DND-41 (cell line): ENCODE results near the gene LORICRIN.

Experiments used
- ATAC-seq: fragments of 200-7000 bp; cut with Tn5 transposase; 3 replicates; pipeline ENCODE4 v1.9.1; 2021; ENCODE audit warnings: low read depth; ENCODE audit not compliant: insufficient read depth
- DNase-seq: peaks from one replicate; pipeline ENCODE4 v3.0.0-alpha.2; 2020
- H2AFZ ChIP-seq: 2 replicates; pipeline ENCODE4 v1.6.0; 2012; ENCODE audit warnings: low read depth, low read length
- H3K27ac ChIP-seq: 2 replicates; pipeline ENCODE4 v1.5.1; 2012; ENCODE audit warnings: low read length, inconsistent platforms
- H3K27me3 ChIP-seq: fragments of 200-600 bp; sonication (generic); 2 replicates; pipeline ENCODE4 v1.6.0; 2012; ENCODE audit warnings: low read length, mild to moderate bottlenecking, inconsistent platforms; ENCODE audit not compliant: insufficient read depth, poor library complexity
- H3K36me3 ChIP-seq: 2 replicates; pipeline ENCODE4 v1.5.1; 2012; ENCODE audit warnings: low read length, inconsistent platforms; ENCODE audit not compliant: insufficient read depth
- H3K4me1 ChIP-seq: 2 replicates; pipeline ENCODE4 v1.5.1; 2012; ENCODE audit warnings: mild to moderate bottlenecking, low read length; ENCODE audit not compliant: insufficient read depth
- H3K4me2 ChIP-seq: 2 replicates; pipeline ENCODE4 v1.6.0; 2012; ENCODE audit warnings: mild to moderate bottlenecking, moderate library complexity, low read length, inconsistent platforms; ENCODE audit not compliant: insufficient read depth
- H3K4me3 ChIP-seq, 2 experiments: fragments of 200-600 bp in 1 of 2; shearing (Covaris generic) in 1 of 2; 2 replicates each; pipeline ENCODE4 v1.5.1; 2012 to 2016; ENCODE audit warnings: inconsistent platforms in 2 of 2, low read length in 2 of 2, mild to moderate bottlenecking in 2 of 2, low read depth in 1 of 2, moderate library complexity in 1 of 2
- H3K79me2 ChIP-seq: 2 replicates; pipeline ENCODE4 v1.6.0; 2012; ENCODE audit warnings: low read length, inconsistent platforms; ENCODE audit not compliant: insufficient read depth
- H3K9ac ChIP-seq: 2 replicates; pipeline ENCODE4 v1.6.0; 2012; ENCODE audit warnings: low read depth, mild to moderate bottlenecking, inconsistent platforms, low read length, moderate library complexity
- H3K9me3 ChIP-seq: 2 replicates; pipeline ENCODE4 v1.5.1; 2012; ENCODE audit warnings: low read length, moderate library complexity, mild to moderate bottlenecking, inconsistent platforms; ENCODE audit not compliant: insufficient read depth, severe bottlenecking
- H4K20me1 ChIP-seq: 2 replicates; pipeline ENCODE4 v1.6.0; 2012; ENCODE audit warnings: low read length; ENCODE audit not compliant: insufficient read depth
- CTCF ChIP-seq: IDR thresholded peaks from 2 replicates; pipeline ENCODE4 v1.5.1; 2012; ENCODE audit warnings: borderline replicate concordance, low read length, moderate library complexity, mild to moderate bottlenecking; ENCODE audit not compliant: poor library complexity, severe bottlenecking; ENCODE audit errors: extremely low read depth
- EZH2 ChIP-seq: IDR thresholded peaks from 3 replicates; pipeline ENCODE4 v1.6.1; 2012; ENCODE audit warnings: borderline replicate concordance, low read depth, mild to moderate bottlenecking, moderate library complexity, low read length, inconsistent platforms; ENCODE audit not compliant: severe bottlenecking

The LORICRIN gene

GRCh38 chr1:153242160-153242559, 17.3 kb upstream of the LORICRIN start:
- ATAC-seq (no peak), DNase-seq (no peak)
- no peak overlapping the region for H3K4me2 ChIP-seq
- no peak overlapping the region for H2AFZ ChIP-seq
- H3K4me3 ChIP-seq: no peak overlapping the region
- H3K4me1 ChIP-seq: no peaks in the 10 kb centered on the region
- no peak overlapping the region for H3K9ac ChIP-seq
- no peaks in the 10 kb centered on the region for H3K79me2 ChIP-seq
- H3K27me3 ChIP-seq: peaks cover 3% of the 10 kb centered on the region
- no peaks in the 10 kb centered on the region for H3K36me3 ChIP-seq
- no peaks in the 10 kb centered on the region for H3K9me3 ChIP-seq
- H3K27ac ChIP-seq: no peak overlapping the region
- no peaks in the 10 kb centered on the region for H4K20me1 ChIP-seq
- TF ChIP-seq CTCF (no peak), EZH2 (no peak)

- Histone ChIP-seq H3K27me3 (no peaks in the 10 kb centered on the region), H3K27ac (no peak overlapping the region), H3K9me3 (no peaks in the 10 kb centered on the region), H2AFZ (no peak overlapping the region), H3K9ac (no peak overlapping the region), H3K4me1 (no peaks in the 10 kb centered on the region), H4K20me1 (no peaks in the 10 kb centered on the region), H3K4me2 (no peak overlapping the region), H3K4me3 (no peak overlapping the region), H3K79me2 (no peaks in the 10 kb centered on the region), H3K36me3 (no peaks in the 10 kb centered on the region)
- TF ChIP-seq CTCF (no peak), EZH2 (no peak)
- DNase-seq: no peak
- ATAC-seq: no peak
These were observed 14.0 kb upstream of the LORICRIN start for GRCh38 chr1:153245466-153245865.

GRCh38 chr1:153246018-153246417, 13.5 kb upstream of the LORICRIN start:
- DNase-seq: no peak
- Histone ChIP-seq H3K9me3 (no peaks in the 10 kb centered on the region), H3K4me2 (no peak overlapping the region), H3K9ac (no peak overlapping the region), H3K79me2 (no peaks in the 10 kb centered on the region), H3K4me1 (no peaks in the 10 kb centered on the region), H3K36me3 (no peaks in the 10 kb centered on the region), H2AFZ (no peak overlapping the region), H3K4me3 (no peak overlapping the region), H3K27me3 (no peaks in the 10 kb centered on the region), H4K20me1 (no peaks in the 10 kb centered on the region), H3K27ac (no peak overlapping the region)
- TF ChIP-seq CTCF (no peak), EZH2 (no peak)
- ATAC-seq: no peak

- Histone ChIP-seq H3K4me2 (no peak overlapping the region), H3K4me3 (no peak overlapping the region), H2AFZ (no peak overlapping the region), H3K27me3 (no peaks in the 10 kb centered on the region), H3K9me3 (no peaks in the 10 kb centered on the region), H3K9ac (no peak overlapping the region), H4K20me1 (no peaks in the 10 kb centered on the region), H3K36me3 (no peaks in the 10 kb centered on the region), H3K4me1 (no peaks in the 10 kb centered on the region), H3K79me2 (no peaks in the 10 kb centered on the region), H3K27ac (no peak overlapping the region)
- DNase-seq: no peak
- no peak for TF ChIP-seq CTCF
- no peak for TF ChIP-seq EZH2
- no peak for ATAC-seq
These were observed 12.7 kb upstream of the LORICRIN start for GRCh38 chr1:153246825-153247224.
